ENCODE results near the gene MFSD11.
A peak's percentile ranks its signal among the peaks of the same experiment; 100 is the strongest.
"Not testable (repeated sequence)": the region's sequence is repeated elsewhere in the genome, so short reads cannot be mapped to it uniquely, and the experiment has no call there.

The MFSD11 gene

DNA sequence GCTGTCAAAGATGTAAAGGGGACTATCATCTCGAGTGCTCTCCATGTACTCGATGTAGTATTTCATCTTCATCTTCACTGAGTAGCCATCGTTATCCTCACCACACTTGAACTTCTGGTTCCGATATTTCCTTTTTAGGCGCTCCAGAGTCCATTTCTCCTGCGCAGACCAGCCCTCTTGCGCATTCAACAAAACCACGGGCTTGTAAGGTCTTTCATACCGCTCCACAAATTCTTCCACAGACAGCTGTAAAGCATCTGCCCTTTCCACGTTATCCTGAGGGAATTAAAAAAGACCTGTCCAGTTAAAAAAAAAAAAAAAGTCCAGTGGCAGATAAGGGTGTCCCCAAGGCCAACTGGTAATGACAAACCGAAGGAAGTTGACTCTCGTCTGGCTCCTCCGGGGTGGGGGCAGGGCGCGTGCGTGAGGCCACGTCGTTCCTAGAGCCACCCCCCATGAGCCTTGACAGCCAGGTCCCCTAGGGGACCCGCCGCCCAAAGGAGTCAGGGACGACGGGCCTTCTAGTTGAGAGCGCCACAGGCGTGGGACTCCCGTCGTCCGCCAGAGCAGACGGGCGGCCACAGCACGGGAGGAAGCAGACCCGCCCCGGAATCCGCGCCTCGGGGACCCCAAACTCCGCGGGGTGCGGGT is 12.2 kb upstream of the MFSD11 start:
- TF ChIP-seq, protein P1, sequence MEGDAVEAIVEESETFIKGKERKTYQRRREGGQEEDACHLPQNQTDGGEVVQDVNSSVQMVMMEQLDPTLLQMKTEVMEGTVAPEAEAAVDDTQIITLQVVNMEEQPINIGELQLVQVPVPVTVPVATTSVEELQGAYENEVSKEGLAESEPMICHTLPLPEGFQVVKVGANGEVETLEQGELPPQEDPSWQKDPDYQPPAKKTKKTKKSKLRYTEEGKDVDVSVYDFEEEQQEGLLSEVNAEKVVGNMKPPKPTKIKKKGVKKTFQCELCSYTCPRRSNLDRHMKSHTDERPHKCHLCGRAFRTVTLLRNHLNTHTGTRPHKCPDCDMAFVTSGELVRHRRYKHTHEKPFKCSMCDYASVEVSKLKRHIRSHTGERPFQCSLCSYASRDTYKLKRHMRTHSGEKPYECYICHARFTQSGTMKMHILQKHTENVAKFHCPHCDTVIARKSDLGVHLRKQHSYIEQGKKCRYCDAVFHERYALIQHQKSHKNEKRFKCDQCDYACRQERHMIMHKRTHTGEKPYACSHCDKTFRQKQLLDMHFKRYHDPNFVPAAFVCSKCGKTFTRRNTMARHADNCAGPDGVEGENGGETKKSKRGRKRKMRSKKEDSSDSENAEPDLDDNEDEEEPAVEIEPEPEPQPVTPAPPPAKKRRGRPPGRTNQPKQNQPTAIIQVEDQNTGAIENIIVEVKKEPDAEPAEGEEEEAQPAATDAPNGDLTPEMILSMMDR (conservative IDR thresholded peaks at IDR 0.05; ENCODE audit: low read length): no peak
- H3K4me3 ChIP-seq (ENCODE audit: low read length): peak overlapping the region; percentile 87
- DNase-seq (ENCODE audit: low read depth): peak; percentile 73

DNA sequence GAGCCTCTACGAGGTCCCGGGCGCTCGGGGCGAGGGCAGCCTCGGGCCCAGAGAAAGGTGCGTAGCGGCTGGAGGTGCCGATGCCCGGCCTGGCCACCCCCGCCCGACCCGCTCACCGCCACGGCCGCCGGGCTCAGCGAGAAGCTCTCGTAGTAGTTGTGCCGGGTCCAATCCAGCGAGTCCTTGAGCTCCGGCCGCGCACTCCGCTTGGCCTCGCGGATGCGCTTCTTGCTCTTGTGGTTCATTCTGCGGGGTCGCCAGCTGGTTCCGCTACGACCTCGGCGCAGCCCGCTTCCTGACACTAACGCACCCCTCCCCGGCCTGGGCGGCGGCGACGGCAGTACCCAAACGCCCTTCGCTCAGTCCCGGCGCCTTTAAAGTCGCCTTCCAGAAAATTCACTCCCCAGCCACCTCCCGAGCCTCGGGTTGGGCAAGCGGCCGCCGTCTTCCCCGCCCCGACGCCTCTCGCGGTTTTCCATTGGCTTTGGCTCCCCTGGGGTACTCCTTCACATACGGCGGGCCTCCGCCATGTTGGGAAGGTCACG is 11.6 kb upstream of the MFSD11 start, which contains the start of gene JMJD6:
Gene JMJD6, minus strand, starts transcription at position 376 of the 545 bp plus-strand sequence. Its CDS starts 131 bp downstream, at position 245.
- H3K4me3 ChIP-seq (ENCODE audit: low read length): peak within 1 kb of the TSS; percentile 87
- TF ChIP-seq, protein P1 (conservative IDR thresholded peaks at IDR 0.05; ENCODE audit: low read length): no peak
- peak; percentile 97 for DNase-seq (ENCODE audit: low read depth)

DNA sequence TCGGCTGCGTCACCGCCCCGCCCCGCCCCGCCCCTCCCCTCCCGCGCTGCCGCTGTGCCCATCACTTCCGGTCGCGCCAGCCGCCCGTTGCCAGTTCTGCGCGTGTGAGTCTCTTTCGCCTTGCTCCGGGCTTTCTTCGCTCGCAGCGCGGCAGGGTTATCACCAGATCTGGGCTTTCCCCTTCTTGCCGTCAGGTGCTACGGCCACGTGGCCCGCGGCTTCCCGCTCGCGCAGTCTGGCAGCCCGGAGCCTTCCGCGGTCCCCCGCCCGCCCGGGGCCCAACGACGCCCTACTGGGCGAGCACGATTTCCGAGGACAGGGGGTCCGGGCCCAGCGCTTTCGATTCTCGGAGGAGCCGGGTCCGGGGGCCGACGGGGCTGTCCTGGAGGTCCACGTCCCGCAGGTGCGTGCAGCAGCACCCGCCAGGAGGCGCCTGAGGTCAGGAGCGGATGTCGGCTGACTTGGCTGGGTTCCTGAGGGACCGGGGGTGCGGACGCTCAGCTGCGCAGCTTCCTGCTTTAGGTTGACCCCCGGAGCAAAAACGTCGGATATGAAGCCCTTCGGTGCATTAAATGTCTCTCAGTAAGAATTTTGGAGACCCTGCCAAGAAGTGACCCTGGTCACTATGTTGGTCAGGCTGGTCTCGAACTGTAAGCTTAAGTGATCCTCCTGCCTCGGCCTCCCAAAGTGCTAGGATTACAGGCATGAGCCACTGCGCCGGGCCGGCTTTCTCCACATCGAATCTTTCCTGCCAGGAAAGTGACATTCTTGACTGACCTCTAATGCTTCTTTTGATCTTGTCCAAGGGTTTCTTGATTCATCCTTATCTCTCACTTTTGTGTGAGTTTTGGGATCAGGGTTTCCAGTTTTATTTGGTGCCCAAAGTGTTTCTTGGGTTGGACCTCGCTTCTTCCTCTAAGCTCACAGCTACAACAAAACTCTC is 10.9 kb upstream of the MFSD11 start, which contains the start of gene METTL23:
Gene METTL23, plus strand, starts transcription at position 64 of the 943 bp plus-strand sequence. CDS start 2,872 bp downstream, outside the sequence.
- peak; percentile 75 for DNase-seq (ENCODE audit: low read depth)
- TF ChIP-seq, protein P1 (conservative IDR thresholded peaks at IDR 0.05; ENCODE audit: low read length): peak; percentile 70
- H3K4me3 ChIP-seq (ENCODE audit: low read length): peak within 1 kb of the TSS; percentile 87

DNA sequence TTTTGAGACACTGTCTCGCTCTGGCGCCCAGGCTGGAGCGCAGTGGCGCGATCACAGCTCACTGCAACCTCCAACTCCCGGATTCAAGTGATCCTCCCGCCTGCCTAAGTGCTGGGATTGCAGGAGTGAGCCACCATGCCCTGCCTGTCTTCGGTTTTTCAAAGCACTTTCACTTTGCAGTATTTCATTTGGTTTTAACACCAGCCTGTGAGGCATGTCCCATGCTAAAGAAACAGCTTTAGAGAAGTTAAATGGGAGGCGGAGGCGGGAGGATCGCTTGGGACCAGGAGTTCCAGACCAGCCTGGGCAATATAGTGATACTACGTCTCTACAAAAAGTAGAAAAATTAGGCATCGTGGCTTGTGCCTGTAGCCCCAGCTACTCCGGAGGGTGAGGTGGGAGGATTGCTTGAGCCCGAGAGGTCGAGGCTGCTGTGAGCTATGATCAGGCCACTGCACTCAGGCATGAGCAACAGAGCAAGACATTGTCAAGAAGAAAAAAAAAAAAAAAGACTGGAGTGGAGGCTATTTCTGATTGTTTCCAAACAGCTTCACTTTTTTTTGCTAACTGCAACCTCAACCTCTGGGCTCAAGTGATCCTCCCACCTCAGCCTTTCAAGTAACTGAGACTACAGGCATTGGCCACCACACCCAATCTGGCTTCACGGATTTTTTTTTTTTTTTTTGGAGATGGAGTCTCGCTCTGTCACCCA is 10.0 kb upstream of the MFSD11 start:
- no peak for DNase-seq (ENCODE audit: low read depth)
- TF ChIP-seq, protein P1 (conservative IDR thresholded peaks at IDR 0.05; ENCODE audit: low read length): no peak
- peak overlapping the region; percentile 72 for H3K4me3 ChIP-seq (ENCODE audit: low read length)

DNA sequence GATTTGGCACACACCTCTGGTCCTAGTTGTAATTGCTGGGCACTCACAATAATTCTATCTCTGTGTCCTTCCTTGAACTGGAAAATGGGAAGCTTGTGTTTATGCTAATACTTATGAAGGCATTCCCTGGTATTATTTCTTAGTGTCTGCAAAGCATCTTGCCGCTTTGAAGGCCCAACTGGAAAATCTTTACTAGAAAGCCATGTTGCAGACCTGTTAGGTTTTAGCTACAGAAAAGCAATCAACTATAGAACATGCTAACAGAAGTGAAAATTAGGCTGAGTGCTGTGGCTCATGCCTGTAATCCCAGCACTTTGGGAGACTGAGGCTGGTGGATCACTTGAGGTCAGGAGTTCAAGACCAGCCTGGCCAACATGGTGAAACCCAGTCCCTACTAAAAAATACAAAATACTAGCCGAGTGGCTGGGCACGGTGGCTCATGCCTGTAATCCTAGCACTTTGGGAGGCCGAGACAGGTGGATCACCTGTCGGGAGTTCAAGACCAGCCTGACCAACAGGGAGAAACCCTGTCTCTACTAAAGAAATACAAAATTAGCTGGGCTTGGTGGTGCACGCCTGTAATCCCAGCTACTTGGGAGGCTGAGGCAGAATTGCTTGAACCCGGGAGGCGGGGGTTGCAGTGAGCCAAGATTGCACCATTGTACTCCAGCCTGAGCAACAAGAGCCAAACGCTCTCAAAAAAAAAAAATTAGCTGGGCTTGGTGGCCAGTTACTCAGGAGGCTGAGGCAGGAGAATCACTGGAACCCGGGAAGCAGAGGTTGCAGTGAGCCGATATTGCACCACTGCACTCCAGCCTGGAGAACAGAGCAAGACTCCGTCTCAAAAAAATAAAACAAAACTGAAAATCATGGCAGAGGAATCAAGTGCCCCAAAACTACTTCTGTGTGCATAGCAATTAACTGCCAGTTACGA is 5.9 kb upstream of the MFSD11 start:
- DNase-seq (ENCODE audit: low read depth); H3K4me3 ChIP-seq (ENCODE audit: low read length): not testable (repeated sequence)

DNA sequence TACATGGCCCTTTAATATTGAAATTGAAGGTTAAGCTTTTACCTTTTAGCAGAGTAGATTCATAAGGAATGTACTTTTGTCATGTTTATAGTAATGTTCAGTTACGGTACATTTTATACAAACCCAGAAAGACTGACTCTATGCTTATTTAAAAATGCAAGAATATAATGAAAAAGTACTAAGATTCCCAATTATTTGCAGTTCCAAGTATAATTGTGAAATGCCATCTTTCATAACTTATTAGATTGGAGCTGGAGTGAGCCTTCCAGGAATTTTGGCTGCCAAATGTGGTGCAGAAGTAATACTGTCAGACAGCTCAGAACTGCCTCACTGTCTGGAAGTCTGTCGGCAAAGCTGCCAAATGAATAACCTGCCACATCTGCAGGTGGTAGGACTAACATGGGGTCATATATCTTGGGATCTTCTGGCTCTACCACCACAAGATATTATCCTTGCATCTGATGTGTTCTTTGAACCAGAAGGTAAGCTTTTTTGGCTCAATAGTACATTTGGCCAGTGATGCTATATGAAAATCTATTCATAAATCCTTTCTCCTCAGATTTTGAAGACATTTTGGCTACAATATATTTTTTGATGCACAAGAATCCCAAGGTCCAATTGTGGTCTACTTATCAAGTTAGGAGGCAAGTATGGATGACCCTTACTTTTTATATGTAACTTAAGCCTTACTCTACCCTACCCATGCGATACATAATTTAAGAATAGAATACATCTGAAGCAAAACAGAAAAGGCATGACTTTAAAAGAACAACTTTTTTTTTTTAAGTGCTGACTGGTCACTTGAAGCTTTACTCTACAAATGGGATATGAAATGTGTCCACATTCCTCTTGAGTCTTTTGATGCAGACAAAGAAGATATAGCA is 4.9 kb upstream of the MFSD11 start:
- TF ChIP-seq, protein P1 (conservative IDR thresholded peaks at IDR 0.05; ENCODE audit: low read length): no peak
- peak; percentile 60 for DNase-seq (ENCODE audit: low read depth)
- H3K4me3 ChIP-seq (ENCODE audit: low read length): no peak overlapping the region
